GM10847 (cell line): Measurements from ENCODE around the gene SCAF8.

Source experiments
- POLR2A ChIP-seq: IDR thresholded peaks from 2 replicates; pipeline ENCODE4 v1.6.1; 2011; ENCODE audit not compliant: insufficient read length; ENCODE audit errors: extremely low read depth

SCAF8 gene

DNA sequence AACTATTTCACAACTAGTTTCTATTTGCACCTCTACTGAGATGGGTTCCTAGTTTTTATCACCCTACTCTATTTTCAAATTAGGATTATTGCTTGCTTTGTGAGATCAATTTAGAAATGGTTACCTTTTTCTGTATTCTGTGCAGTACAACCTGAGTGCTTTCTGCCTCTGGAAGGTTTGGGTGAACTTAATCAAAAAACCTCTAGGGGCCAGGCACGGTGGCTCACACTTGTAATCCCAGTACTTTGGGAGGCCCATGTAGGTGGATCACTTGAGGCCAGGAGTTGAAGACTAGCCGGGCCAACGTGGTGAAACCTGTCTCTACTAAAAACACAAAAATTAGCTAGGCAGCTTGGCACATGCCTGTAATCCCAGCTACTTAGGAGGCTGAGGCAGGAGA, 63.3 kb downstream of the SCAF8 start:
- TF ChIP-seq POLR2A, result no peak

DNA sequence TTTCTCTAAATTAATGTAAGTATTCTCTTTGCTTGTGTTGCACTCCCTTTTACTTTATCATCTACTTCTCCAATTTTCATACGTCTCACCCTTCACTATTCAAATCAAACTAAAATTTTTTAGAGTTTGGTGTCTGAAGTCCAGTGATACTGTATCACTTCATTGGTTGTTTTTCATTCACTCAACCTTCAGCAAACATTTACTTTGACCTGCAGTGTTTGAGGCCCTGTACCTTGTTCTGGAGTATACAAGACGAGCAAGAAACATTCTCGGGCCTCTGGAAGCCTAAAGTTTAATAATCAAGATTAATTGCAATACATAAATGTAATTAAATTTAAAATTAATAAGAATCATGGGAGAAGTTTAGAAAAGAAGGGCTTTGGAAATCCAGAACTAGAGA, 64.6 kb downstream of the SCAF8 start:
- TF ChIP-seq POLR2A, result no peak

DNA sequence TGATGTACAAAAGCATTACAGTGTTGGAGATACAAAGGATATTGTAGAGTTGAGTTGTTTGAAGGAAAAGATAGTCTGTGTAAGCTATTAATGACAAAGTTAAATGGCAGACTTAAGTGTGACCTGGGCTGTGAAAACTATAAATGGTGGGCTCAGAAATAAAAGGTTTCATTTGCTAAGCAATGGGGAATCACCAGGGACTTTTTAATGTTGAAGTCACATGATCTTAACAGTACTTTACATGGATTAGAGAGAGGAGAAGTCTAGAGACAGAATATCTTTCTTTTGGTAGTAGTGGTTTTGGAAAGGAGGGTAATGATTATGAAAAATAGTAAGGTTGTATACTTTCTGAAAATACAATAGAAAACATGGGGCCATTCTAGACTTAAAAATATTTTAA, 67.1 kb downstream of the SCAF8 start:
- TF ChIP-seq POLR2A, result no peak

DNA sequence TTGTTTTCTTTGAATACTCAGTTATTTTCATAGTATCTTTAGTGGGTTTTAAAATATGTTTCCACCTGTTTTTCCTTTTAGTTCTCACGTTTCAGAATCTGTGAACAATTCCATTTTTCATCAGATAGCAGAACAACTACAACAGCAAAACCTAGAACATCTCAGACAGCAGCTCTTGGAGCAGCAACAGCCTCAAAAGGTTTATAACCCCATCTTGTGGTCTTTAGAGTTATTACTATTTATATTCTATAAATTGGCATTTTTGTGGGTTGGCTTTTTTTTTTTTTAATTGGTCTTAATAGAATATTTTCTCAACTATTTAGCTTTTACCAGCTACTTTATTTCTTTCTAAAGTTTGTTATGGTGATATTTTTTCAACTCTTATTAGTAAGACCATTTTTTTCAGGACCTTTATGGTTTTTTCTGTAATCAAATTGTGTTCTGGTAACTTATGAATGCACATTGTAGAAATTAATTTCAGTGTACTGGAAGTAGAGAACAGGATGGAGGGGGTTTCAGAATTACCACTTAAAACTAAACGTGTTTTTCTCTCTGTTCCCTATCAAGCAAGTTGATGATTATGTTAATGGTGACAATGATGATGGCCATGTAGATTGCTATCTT, 72.2 kb downstream of the SCAF8 start:
- no peak for TF ChIP-seq POLR2A

DNA sequence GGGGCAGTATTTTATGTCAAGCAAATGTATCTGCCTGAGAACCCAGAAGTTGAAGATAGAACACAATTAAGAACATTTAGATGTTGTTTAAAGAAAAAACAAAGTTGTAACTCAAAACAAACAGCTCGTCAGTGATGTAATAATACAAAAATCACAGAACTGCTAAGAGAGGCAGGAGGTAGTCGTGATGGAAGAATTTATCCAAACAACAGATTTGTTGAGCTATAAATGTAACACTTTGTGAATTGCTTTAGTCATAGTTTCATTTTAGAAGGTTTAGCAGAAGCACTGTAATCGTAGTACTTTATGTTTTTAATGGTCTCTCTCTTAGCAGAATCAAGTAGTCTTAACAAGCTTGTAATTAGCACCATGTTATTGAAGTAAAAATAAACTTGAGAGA, 73.6 kb downstream of the SCAF8 start:
- TF ChIP-seq POLR2A, result no peak

DNA sequence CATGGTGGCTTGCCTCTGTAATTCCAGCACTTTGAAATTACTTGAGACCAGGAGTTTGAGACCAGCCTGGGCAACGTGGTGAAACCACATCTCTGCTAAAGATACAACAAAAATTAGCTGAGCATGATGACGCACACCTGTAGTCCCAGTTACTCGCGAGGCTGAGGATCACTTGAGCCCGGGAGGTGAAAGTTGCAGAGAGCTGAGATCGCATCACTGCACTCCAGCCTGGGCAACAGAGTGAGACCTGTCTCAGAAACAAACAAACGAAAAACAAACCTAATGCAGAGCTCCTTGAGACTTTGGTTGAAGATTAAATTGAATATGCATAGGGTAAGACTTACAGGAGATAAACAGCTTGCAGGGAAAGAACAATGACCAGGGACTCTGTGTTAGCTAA, 80.8 kb downstream of the SCAF8 start:
- TF ChIP-seq POLR2A, result no peak

DNA sequence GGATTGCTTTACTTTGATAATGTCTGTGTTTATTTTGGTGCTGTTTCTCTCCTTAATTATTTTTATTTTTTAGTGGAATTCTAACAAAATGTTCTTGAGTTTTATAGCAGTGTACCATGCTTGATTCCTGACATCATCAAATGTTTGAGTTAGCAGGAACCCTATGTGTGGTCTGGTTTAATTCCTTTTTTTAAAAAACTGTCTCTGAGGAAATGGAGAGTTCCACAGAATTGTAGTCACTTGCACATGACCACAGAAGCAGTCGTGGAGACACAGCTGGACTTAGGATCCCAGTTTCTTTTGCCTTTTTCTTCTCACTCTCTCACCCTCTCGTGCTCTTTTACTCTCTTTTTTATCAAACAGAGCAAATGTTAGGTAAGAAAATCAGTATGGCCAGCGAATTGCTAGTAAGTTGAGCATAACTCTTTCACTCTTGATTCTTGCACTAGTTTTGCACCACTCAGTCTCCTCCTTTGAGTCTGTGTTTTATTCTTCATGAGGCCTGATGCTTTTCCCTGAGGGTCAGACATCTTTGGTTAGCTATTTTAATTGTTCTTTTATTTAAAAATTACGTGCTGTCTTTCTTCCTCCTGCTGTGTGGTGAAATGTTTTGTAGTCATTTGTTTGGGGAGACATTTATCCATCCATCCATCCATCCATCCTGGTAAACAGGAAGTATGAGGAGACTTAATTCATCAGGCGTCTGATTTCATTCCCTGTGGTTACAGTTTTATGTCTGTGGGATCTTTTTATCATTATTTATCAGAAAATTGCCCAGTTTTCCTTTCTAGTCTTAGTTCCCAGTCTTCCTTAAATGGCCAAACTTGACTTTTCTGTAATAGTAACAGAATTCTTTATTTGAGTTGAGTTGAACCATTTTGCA, 83.0 kb downstream of the SCAF8 start:
- no peak for TF ChIP-seq POLR2A

DNA sequence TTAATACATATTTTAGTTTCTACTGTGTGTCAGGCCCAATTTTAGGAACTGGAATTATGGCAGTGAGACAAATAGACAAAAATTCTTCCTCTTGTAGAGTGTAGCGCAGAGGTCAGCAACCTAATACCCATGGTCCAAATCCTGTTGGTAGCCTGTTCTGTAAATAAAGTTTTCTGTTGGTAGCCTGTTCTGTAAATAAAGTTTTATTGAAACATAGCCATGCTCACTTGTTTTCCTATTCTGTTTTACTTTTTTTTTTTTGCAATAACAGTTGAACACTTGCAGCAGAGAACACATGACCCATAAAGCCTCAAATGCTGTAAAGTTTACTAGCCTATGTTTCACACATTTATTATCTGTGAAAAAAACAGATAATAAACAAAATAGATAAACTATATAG, 87.9 kb downstream of the SCAF8 start:
- TF ChIP-seq POLR2A, result no peak

DNA sequence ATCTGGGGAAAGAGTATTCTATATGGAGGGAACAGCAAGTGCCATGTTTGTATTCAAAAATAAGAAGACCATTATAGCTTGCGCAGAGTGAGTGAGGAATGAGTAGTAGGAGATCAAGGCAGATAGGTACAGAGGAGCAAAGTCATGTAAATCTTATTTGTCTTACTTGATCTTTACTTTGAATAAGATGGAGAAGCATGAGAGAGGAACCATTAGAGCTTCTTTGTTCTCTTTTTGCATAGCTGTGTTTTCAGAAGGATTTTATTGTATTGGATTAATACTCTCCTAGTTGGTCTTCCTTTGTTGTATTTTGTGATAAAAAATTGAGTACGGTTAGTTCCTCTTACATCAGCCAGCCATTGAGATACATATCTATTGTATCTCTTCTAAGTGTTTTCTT, 88.4 kb downstream of the SCAF8 start:
- TF ChIP-seq POLR2A, result no peak

DNA sequence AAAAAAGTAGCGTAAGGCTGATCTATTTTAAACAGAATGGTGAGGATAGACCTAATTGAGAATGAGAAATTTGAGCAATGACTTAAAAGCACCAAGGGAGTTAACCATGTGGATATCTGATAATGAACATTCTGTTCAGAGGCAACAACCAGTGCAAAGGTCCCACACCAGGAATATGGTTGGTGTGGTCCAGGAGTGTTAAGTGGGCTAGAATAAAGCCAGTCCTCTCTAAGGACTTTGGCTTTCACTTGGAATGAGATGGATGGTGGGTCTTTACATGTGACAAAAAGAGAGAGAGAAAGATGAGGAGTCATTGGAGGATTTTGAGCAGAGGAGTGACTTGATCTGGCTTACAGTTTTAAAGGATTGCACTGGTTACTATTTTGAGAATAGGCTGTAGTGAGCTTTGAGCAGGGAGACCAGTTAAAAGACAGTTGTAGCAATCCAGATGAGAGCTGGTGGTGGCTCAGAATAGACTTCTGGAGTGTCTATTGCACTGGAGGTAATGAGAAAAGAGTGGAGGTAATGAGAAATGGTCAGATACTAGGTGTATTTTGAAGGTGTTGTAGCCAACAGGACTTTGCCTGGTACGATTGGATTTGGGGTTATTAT, 89.8 kb downstream of the SCAF8 start:
- no peak for TF ChIP-seq POLR2A

DNA sequence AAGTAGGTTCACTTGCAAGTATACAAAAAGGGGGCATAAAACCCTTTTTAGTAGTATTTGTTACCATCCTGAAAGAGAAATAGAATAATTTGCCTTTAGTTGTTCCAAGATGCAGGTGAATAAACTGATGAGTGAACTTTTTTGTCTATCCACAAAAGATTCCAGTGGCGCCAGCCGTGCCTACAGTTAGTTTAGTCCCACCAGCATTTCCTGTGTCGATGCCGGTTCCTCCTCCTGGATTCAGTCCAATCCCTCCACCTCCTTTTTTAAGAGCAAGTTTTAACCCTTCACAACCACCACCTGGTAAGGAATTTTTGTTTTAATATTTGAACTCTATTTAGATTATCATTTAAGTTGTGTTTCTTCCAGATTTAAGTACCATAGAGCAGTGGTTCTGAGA, 90.9 kb downstream of the SCAF8 start:
- no peak for TF ChIP-seq POLR2A

DNA sequence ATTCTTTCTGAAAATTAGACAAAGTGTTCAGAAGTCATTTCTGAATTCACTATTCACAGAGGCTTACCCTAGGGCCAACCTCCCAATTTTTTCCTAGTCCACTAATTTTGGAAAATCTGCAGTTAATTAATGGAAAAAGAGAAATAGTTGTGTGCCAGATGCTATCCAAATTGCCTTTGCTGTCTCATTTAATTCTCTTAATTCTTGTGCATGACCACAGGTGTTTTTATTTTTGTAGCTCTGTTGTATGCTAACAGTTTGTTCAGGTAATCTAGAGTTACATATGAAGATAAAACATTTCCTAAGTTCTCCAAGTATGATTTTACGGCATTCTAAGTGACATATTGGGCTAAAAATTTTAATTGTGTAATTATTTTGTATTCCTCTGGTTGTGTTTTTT, 96.8 kb downstream of the SCAF8 start:
- no peak for TF ChIP-seq POLR2A

DNA sequence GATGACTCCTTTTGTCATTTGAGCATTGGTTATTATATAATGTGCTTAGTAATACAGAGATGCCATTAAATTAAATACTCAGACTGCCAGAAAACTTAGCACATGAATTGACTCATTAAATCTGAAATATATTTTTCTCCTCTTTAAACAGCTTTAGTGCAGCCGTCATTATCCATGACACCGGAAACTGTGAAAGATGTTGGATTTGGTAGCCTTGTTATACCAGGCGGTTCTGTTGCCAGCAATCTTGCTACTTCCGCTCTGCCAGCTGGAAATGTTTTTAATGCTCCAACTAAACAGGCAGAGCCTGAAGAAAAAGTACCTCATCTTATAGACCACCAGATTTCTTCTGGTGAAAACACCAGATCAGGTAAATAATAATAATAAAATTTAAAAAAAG, 97.6 kb downstream of the SCAF8 start:
- TF ChIP-seq POLR2A, result no peak

DNA sequence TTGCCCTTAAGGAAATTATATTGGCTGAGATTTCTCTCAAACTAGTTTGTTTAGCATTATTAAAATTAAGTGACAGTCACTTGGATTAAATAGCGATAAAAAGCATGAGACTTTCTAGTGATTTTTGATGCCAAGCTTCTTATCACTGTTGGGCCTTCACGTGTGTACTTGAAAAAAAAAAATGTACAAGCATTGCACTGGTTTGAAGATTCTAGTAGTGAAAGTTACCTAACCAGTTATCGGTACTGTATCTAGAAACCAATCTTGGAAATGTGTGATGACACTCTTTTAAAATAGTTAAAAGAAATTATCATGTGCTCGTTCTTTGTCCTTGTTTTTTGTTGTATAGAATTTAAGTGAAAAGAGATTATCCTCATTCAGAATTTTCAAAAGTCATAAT, 102.1 kb downstream of the SCAF8 start:
- no peak for TF ChIP-seq POLR2A

DNA sequence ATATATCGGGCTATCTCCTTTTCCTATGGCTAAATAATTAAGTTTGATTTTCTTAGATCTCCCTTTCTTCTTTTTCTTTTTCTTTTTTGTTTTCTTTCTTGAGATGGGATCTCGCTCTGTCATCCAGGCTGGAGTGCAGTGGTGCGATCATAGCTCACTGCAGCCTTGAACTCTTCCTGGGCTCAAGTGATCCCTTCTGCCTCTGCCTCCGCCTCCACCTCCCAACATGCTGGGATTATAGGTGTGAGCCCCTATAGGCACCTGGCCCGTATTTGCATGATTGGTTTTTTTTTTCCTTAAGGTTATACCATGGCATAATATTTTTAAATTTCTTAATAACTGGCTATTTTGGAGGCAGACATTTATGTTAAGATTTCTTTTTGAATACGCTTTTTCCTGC, 106.3 kb downstream of the SCAF8 start:
- no peak for TF ChIP-seq POLR2A

DNA sequence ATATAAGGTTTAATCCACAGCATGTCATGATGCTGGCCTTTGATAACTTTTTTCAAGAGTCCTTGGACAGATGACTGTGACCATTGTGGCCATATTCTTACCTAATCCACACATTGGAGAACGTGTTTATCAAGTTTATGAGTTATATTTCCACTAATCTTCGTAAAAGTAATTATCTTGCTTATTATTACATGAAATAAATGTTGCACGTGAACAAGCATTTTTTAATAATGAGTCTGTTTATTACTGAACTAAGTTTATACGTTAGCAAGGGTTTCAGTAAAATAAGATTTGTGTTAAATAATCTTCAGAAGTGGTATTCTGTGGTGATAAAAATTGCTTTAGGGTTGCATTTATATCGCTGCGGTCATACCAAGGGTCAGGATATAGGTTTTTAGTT, 107.1 kb downstream of the SCAF8 start:
- TF ChIP-seq POLR2A, result no peak
